ENCODE results near the gene TPST2.

DNA sequence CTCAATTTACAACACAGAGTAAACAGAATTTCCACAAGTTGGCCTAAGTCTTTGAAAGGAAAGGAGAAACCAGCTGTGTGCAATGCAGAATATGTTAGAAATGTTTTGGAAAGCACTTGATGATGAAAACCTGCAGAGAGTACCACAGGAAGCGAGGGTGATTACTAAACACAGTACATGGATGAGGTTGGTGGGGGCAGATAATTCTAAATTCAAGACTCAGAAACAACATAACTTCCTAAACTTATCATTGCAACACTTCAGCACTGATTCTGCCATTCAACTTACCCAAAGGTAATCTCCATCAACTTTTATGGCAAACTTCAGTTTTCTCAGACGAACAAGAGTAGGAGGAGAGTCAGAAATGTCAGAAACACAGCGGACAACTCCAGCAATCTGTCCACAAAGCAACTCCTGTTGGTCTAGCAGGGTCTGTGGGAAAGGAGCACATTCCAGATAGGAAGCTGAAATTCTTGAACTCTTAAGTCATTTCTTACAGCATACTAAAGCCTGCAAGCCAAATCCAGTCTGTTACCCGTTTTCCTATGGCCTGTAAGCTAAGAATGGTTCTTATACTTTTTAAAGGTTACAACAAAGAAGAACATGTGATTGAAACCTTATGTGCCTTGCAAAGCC lies 113.1 kb downstream of the TPST2 start:
- no peak for TF ChIP-seq POLR2A (IDR thresholded peaks at IDR 0.05)
- TF ChIP-seq, protein P1, sequence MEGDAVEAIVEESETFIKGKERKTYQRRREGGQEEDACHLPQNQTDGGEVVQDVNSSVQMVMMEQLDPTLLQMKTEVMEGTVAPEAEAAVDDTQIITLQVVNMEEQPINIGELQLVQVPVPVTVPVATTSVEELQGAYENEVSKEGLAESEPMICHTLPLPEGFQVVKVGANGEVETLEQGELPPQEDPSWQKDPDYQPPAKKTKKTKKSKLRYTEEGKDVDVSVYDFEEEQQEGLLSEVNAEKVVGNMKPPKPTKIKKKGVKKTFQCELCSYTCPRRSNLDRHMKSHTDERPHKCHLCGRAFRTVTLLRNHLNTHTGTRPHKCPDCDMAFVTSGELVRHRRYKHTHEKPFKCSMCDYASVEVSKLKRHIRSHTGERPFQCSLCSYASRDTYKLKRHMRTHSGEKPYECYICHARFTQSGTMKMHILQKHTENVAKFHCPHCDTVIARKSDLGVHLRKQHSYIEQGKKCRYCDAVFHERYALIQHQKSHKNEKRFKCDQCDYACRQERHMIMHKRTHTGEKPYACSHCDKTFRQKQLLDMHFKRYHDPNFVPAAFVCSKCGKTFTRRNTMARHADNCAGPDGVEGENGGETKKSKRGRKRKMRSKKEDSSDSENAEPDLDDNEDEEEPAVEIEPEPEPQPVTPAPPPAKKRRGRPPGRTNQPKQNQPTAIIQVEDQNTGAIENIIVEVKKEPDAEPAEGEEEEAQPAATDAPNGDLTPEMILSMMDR (IDR thresholded peaks at IDR 0.05): no peak

Data from adrenal gland (tissue), 5 donors.